HG02642 (cell line): ENCODE measurements around the gene SFTA2.
"Not testable (repeated sequence)": the region's sequence is repeated elsewhere in the genome, so short reads cannot be mapped to it uniquely, and the experiment has no call there.

Experiments
- ATAC-seq: cut with Tn5 transposase; IDR thresholded peaks from one replicate; pipeline ENCODE4 v1.9.1; 2021; ENCODE audit warnings: mild to moderate bottlenecking; ENCODE audit not compliant: unreplicated experiment, poor library complexity

The SFTA2 gene

GRCh38 chr6:30944051-30944450 lies 12.1 kb upstream of the SFTA2 start:
- no peak for ATAC-seq

GRCh38 chr6:30942338-30943060 lies 10.5 kb upstream of the SFTA2 start:
- ATAC-seq, result no peak

GRCh38 chr6:30940361-30940986 lies 8.5 kb upstream of the SFTA2 start, which contains the start of gene MUCL3:
TSS of gene MUCL3 (plus strand) at chr6:30940973. CDS start at chr6:30941000, 27 bp downstream.
- no peak for ATAC-seq

GRCh38 chr6:30939473-30939872 lies 7.5 kb upstream of the SFTA2 start:
- no peak for ATAC-seq

GRCh38 chr6:30938730-30939129 lies 6.8 kb upstream of the SFTA2 start:
- ATAC-seq, result no peak

- no peak for ATAC-seq
Observed at GRCh38 chr6:30937265-30937664, 5.3 kb upstream of the SFTA2 start.

- ATAC-seq, result no peak
Observed at GRCh38 chr6:30935018-30935417, 3.0 kb upstream of the SFTA2 start.

- no peak for ATAC-seq
Observed at GRCh38 chr6:30932665-30933365, 845 bp upstream of the SFTA2 start.

- ATAC-seq, result no peak
Observed at GRCh38 chr6:30931272-30931671, 698 bp downstream of the SFTA2 start.

GRCh38 chr6:30930506-30930905 lies 1.5 kb downstream of the SFTA2 start:
- ATAC-seq, result no peak

GRCh38 chr6:30928677-30929076 lies 3.3 kb downstream of the SFTA2 start:
- ATAC-seq, result no peak

- ATAC-seq, result not testable (repeated sequence)
Observed at GRCh38 chr6:30927080-30927479, 4.9 kb downstream of the SFTA2 start.

GRCh38 chr6:30926644-30927043 lies 5.3 kb downstream of the SFTA2 start:
- no peak for ATAC-seq

- ATAC-seq, result not testable (repeated sequence)
Observed at GRCh38 chr6:30924040-30924627, 7.8 kb downstream of the SFTA2 start.

GRCh38 chr6:30922447-30922852 lies 9.5 kb downstream of the SFTA2 start:
- no peak for ATAC-seq

- no peak for ATAC-seq
Observed at GRCh38 chr6:30918670-30919069, 13.3 kb downstream of the SFTA2 start.

GRCh38 chr6:30917487-30917886 lies 14.5 kb downstream of the SFTA2 start:
- ATAC-seq, result no peak

GRCh38 chr6:30917041-30917440 lies 14.9 kb downstream of the SFTA2 start:
- ATAC-seq, result no peak

- ATAC-seq, result no peak
Observed at GRCh38 chr6:30915591-30915946, 16.4 kb downstream of the SFTA2 start.

- no peak for ATAC-seq
Observed at GRCh38 chr6:30914854-30915590, 16.9 kb downstream of the SFTA2 start.
